Measurements from ENCODE around the gene TSPOAP1.

TSPOAP1 gene, protein sequence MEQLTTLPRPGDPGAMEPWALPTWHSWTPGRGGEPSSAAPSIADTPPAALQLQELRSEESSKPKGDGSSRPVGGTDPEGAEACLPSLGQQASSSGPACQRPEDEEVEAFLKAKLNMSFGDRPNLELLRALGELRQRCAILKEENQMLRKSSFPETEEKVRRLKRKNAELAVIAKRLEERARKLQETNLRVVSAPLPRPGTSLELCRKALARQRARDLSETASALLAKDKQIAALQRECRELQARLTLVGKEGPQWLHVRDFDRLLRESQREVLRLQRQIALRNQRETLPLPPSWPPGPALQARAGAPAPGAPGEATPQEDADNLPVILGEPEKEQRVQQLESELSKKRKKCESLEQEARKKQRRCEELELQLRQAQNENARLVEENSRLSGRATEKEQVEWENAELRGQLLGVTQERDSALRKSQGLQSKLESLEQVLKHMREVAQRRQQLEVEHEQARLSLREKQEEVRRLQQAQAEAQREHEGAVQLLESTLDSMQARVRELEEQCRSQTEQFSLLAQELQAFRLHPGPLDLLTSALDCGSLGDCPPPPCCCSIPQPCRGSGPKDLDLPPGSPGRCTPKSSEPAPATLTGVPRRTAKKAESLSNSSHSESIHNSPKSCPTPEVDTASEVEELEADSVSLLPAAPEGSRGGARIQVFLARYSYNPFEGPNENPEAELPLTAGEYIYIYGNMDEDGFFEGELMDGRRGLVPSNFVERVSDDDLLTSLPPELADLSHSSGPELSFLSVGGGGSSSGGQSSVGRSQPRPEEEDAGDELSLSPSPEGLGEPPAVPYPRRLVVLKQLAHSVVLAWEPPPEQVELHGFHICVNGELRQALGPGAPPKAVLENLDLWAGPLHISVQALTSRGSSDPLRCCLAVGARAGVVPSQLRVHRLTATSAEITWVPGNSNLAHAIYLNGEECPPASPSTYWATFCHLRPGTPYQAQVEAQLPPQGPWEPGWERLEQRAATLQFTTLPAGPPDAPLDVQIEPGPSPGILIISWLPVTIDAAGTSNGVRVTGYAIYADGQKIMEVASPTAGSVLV (N-terminal part only)

DNA sequence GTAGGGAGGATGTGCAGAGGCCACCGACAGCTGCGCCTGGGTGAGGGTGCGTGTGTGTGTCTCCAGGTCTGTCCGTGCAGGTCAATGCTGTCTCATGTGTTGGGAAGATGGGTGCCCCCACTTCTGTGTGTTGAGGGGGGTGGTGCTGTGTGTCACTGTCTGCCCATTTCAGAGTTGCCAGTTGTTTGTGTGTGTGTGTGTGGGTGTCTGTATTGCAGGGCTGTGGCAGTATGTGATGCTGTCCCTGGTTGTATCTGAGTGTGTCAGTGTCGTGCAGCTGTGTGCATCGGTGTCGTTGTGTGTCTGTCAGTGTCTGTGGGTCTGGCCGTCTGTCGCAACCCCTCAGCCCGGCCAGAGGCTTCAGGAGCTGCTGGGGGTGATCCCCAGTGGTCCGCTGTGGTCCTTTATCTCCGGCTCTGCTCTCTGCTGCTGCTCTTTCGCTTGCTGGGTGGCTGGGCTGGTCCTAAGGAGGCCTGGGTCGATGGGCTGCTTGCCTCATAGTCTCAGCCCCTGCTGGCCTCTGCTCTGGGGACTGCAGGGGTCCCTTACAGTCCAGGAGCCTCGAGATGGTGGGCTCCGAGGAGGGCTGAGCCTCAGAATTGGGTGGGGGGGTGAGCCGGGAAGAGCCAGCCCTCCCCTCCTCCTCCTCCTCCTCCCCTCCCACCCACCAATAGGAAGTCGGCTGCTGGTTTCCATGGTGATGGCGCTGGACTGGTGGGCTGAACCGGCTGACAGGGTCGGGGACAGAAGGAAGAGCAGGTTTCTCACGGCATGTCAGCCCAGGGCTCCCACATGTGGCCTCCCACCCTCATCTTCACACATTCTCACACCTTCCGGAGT lies at the start of gene TSPOAP1:
Gene TSPOAP1, minus strand, starts transcription at position 601 of the 840 bp plus-strand sequence. CDS start 875 bp downstream, outside the sequence.
- peak; percentile 48 for DNase-seq

DNA sequence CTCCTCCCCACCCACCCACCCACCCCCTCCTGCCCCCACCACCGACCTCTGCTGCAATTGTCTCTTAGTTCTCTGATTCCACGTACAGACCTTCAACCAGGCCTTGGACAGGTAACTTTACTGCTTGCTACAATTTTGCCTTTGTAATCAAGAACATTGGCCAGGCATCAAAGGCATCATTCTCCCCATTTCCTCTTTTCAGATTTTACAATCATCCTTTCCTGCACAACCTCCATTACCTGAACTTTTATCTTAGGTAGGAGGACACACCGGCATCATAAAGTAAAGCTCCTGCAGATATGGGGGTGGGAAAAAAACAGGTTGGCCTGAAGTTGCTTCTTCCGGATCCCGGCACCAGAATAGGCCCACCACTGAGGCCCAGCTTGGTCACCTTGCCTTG lies 49.1 kb upstream of the TSPOAP1 start:
- no peak for DNase-seq

- no peak for DNase-seq
Observed at GRCh38 chr17:58377093-58377601, 48.6 kb upstream of the TSPOAP1 start.

- no peak for DNase-seq
Observed at GRCh38 chr17:58376472-58377000, 47.9 kb upstream of the TSPOAP1 start.

DNA sequence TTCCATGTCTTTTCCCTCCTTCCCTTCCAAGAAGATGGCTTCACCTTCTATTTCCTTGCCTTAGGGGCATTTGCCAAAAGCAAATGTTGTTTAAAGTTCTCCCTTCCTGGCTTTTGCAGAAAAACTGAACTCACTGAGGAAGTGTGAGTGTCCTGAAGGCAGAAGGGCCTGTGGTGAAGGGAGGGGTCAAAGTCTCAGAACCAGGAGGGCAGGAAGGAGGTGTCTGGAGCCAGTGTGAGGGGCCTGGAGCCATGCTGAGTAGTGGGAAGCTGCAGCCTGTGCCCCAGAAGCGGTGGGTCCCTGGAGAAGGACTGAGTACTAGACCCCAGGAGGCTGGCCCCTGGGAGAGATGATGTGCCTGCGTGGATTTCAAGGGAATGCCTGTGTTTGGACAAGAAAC lies 47.2 kb upstream of the TSPOAP1 start:
- DNase-seq, result no peak

DNA sequence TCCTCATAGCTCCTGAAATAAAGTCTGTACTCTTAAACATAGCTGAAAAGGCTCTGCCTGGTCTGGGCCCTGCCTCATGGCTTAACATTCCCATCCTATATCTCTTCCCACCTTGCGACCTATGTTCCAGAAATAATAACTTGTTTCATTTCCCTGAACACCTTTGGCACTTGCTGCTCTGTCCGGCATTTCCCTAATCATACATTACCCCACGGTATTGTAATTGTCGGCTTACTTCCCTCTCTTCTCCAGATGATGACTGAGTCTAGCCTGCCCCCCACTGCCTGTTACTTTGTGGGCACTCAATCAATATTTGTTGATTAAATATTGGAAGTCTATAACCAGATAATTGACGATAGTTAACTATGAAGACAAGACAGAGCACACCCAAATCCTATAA lies 46.7 kb upstream of the TSPOAP1 start:
- no peak for DNase-seq

GRCh38 chr17:58373923-58374322 lies 45.3 kb upstream of the TSPOAP1 start:
- DNase-seq, result no peak

GRCh38 chr17:58373003-58373402 lies 44.4 kb upstream of the TSPOAP1 start:
- DNase-seq, result no peak

GRCh38 chr17:58371300-58371950 lies 42.8 kb upstream of the TSPOAP1 start:
- no peak for DNase-seq

- DNase-seq, result no peak
Observed at GRCh38 chr17:58370716-58371115, 42.1 kb upstream of the TSPOAP1 start.

DNA sequence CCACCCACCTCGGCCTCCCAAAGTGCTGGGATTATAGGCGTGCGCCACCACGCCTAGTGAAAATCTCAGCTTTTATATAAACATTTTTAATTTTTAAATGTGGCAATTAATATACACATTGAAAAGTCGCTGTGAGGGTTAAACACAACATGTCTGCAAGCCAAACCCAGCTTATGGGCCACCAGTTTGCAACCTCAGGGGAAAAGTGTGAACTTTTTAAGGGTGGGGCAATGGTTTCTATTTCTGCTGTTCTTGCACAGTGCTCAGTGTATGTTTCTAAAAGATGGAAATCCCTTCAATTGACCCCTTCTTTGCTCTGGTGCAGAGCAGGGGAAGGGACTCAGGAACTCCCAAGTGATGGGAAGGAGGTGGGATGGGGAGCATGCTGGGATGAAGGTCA lies 41.7 kb upstream of the TSPOAP1 start:
- DNase-seq, result no peak

DNA sequence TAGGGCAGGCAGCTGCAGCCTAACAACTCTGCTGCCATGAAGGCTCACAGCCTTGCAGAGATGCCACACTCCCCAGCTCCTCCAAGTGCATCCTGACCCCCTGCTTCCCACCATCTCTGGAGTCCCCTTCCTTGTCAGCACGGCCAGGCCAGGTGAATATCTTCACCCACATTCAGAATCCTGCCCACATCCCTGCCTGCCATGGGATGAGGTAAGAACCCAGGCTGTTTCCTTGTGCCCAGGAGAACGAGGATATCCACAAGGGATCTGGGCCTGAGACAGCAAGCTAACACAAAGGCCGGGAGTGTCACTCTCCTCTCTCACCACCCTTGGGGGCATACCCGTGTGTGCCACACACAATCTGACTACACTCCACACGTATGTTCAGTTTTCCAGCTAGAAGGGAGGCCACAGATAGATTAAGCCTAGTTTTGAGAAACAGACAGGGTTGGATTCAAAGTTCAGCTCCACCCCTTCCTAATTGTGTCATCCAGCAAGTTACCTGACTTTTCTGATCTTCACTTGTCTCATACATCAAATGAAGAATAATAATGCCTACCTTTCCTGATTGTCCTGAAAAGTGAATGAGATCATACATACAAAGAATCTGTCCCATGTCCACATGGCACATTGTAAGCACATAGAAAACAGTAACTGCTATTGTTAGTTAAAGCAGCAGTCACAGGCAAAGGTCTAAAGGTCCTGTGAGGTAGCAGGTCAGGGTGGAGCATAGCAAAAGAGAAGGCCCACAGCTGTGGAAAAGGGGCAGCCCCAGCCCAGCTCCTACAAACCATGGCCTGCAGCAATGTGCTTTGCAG lies 40.8 kb upstream of the TSPOAP1 start:
- no peak for DNase-seq

- DNase-seq, result no peak
Observed at GRCh38 chr17:58368860-58369213, 40.2 kb upstream of the TSPOAP1 start.

GRCh38 chr17:58367461-58367860 lies 38.9 kb upstream of the TSPOAP1 start:
- DNase-seq, result no peak

- no peak for DNase-seq
Observed at GRCh38 chr17:58365980-58366595, 37.5 kb upstream of the TSPOAP1 start.

DNA sequence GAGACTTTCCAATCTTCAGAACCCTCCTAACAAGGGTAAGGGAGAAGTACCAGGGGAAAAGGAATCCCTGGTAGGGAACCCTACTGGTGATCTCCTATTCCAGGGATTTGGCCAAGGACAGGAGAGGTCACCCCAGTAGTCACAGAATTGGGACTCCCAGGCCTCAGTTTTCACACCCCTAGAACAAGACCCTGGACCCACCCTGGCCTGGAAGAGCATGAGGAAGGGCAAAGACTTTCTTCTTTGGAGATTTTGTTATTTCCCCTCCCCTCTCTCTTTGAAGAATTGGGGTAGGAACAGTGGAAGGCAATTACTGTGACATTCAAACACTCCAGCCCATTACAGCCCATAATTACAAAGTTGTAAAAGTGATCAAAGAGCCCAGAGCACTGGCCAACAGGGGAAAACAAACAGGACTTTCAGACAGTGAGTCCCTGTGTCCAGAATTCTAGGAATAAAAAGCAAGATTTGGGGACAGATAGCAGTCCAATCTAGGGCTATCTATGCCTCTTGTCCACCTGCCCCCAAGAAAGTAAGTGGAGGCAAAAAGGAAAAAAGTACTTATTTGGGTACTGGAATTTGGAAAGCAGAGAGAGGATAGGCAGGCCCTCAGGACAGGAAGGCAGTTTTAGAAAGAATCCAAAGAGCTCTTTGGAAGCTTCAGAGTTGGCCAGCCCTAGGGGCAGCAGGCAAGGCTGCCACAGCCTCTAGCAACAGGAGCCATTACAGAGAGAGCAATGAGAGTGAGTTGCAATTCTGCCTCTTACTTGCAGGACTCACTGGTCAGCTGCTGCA lies 36.8 kb upstream of the TSPOAP1 start:
- DNase-seq, result no peak

GRCh38 chr17:58364270-58364942 lies 35.8 kb upstream of the TSPOAP1 start:
- no peak for DNase-seq

GRCh38 chr17:58363457-58364185 lies 35.0 kb upstream of the TSPOAP1 start:
- no peak for DNase-seq

Measured in fibroblast of upper back skin (primary cell).